Stimulated activated CD4-positive, alpha-beta T cell treated with anti-CD3 and anti-CD28 coated beads, Interleukin-12 subunit alpha, Interleukin-12 subunit beta, amount 100 ng/mL, for 4 hours (primary cell): ENCODE measurements around the gene SIK2.
"Not testable (repeated sequence)": the region's sequence is repeated elsewhere in the genome, so short reads cannot be mapped to it uniquely, and the experiment has no call there.

Experiments used
- DNase-seq: peaks from one replicate; pipeline ENCODE4 v3.0.0-alpha.2; 2020

The SIK2 gene

GRCh38 chr11:111703576-111703975 is 101.3 kb downstream of the SIK2 start:
- no peak for DNase-seq

GRCh38 chr11:111707039-111707690 is 104.9 kb downstream of the SIK2 start:
- DNase-seq: no peak

- DNase-seq: no peak
Measured at GRCh38 chr11:111707691-111708067, 105.4 kb downstream of the SIK2 start.

GRCh38 chr11:111714522-111714921 is 112.3 kb downstream of the SIK2 start:
- DNase-seq: no peak

GRCh38 chr11:111715142-111715816 is 113.0 kb downstream of the SIK2 start:
- no peak for DNase-seq

- not testable (repeated sequence) for DNase-seq
Measured at GRCh38 chr11:111717660-111718059, 115.4 kb downstream of the SIK2 start.

- DNase-seq: no peak
Measured at GRCh38 chr11:111718436-111718835, 116.2 kb downstream of the SIK2 start.

GRCh38 chr11:111718859-111719258 is 116.6 kb downstream of the SIK2 start:
- no peak for DNase-seq

- DNase-seq: no peak
Measured at GRCh38 chr11:111719379-111719778, 117.1 kb downstream of the SIK2 start.

GRCh38 chr11:111720801-111721494 is 118.7 kb downstream of the SIK2 start:
- DNase-seq: no peak

- DNase-seq: no peak
Measured at GRCh38 chr11:111722501-111722900, 120.3 kb downstream of the SIK2 start.

GRCh38 chr11:111723595-111723994 is 121.3 kb downstream of the SIK2 start:
- no peak for DNase-seq

- DNase-seq: no peak
Measured at GRCh38 chr11:111724615-111725129, 122.4 kb downstream of the SIK2 start.

GRCh38 chr11:111725621-111726020 is 123.4 kb downstream of the SIK2 start:
- no peak for DNase-seq

GRCh38 chr11:111726301-111726713 is 124.1 kb downstream of the SIK2 start:
- DNase-seq: no peak

- DNase-seq: no peak
Measured at GRCh38 chr11:111727431-111727830, 125.2 kb downstream of the SIK2 start.

- DNase-seq: no peak
Measured at GRCh38 chr11:111729071-111729830, 127.0 kb downstream of the SIK2 start.

- no peak for DNase-seq
Measured at GRCh38 chr11:111729831-111730311, 127.6 kb downstream of the SIK2 start.

GRCh38 chr11:111730871-111731591 is 128.8 kb downstream of the SIK2 start:
- DNase-seq: no peak

- DNase-seq: no peak
Measured at GRCh38 chr11:111731821-111732220, 129.6 kb downstream of the SIK2 start.

GRCh38 chr11:111733016-111733415 is 130.8 kb downstream of the SIK2 start:
- DNase-seq: no peak

GRCh38 chr11:111733611-111734088 is 131.4 kb downstream of the SIK2 start:
- no peak for DNase-seq
